Hematopoietic multipotent progenitor cell treated with erythropoietin and hydrocortisone succinate and interleukin-3 and kit ligand, for 6 days (in vitro differentiated cells): ENCODE results near the gene DSG2.
"Not testable (repeated sequence)": the region's sequence is repeated elsewhere in the genome, so short reads cannot be mapped to it uniquely, and the experiment has no call there.

ENCODE experiments used
- DNase-seq: peaks from one replicate; pipeline ENCODE4 v3.0.0-alpha.2; 2015

The DSG2 gene

GRCh38 chr18:31497836-31498573 lies at the start of gene DSG2:
Gene DSG2 (plus strand): TSS chr18:31498177. CDS start chr18:31498252, 75 bp downstream.
- DNase-seq, result peak; percentile 62

- no peak for DNase-seq
These were observed 47.6 kb upstream of the DSG2 start for GRCh38 chr18:31450409-31450808.

- no peak for DNase-seq
These were observed 46.4 kb upstream of the DSG2 start for GRCh38 chr18:31451625-31452024.

GRCh38 chr18:31454066-31454708 lies 43.8 kb upstream of the DSG2 start:
- no peak for DNase-seq

- no peak for DNase-seq
These were observed 28.3 kb upstream of the DSG2 start for GRCh38 chr18:31469629-31470028.

- DNase-seq, result no peak
These were observed 19.3 kb upstream of the DSG2 start for GRCh38 chr18:31478688-31479087.

- DNase-seq, result no peak
These were observed 15.9 kb upstream of the DSG2 start for GRCh38 chr18:31482051-31482450.

- DNase-seq, result no peak
These were observed 14.6 kb upstream of the DSG2 start for GRCh38 chr18:31483396-31483795.

GRCh38 chr18:31484461-31484860 lies 13.5 kb upstream of the DSG2 start:
- no peak for DNase-seq

GRCh38 chr18:31486165-31486564 lies 11.8 kb upstream of the DSG2 start:
- DNase-seq, result no peak

GRCh38 chr18:31487246-31488015 lies 10.5 kb upstream of the DSG2 start:
- DNase-seq, result no peak

- DNase-seq, result no peak
These were observed 8.7 kb upstream of the DSG2 start for GRCh38 chr18:31489311-31489710.

- no peak for DNase-seq
These were observed 7.6 kb upstream of the DSG2 start for GRCh38 chr18:31490387-31490786.

- DNase-seq, result no peak
These were observed 7.1 kb upstream of the DSG2 start for GRCh38 chr18:31490833-31491232.

- no peak for DNase-seq
These were observed 6.4 kb upstream of the DSG2 start for GRCh38 chr18:31491586-31491985.

GRCh38 chr18:31492671-31493070 lies 5.3 kb upstream of the DSG2 start:
- DNase-seq, result no peak

- DNase-seq, result no peak
These were observed 4.8 kb upstream of the DSG2 start for GRCh38 chr18:31493171-31493570.

GRCh38 chr18:31493941-31494340 lies 4.0 kb upstream of the DSG2 start:
- DNase-seq, result no peak

GRCh38 chr18:31494705-31495244 lies 3.2 kb upstream of the DSG2 start:
- not testable (repeated sequence) for DNase-seq

- no peak for DNase-seq
These were observed 557 bp upstream of the DSG2 start for GRCh38 chr18:31497404-31497835.

- peak; percentile 24 for DNase-seq
These were observed 872 bp downstream of the DSG2 start for GRCh38 chr18:31498574-31499524.

GRCh38 chr18:31500051-31500688 lies 2.2 kb downstream of the DSG2 start:
- DNase-seq, result no peak
